Sigmoid colon (tissue), 4 donors: ENCODE results near the gene CD163.

ENCODE experiments used
- EP300 ChIP-seq, 4 donors: sonication (generic); formaldehyde crosslinking; IDR thresholded peaks; one replicate each; pipeline ENCODE4 v1.6.1; 2017; ENCODE audit warnings: antibody characterized with exemption in 4 of 4
- POLR2A ChIP-seq, 2 donors: fragments of 450-650 bp; IDR thresholded peaks; one replicate each; pipeline ENCODE4 v1.6.1; 2016; ENCODE audit warnings: antibody characterized with exemption in 2 of 2, mild to moderate bottlenecking in 2 of 2, moderate library complexity in 2 of 2
- POLR2AphosphoS5 ChIP-seq, 4 donors: sonication (generic); formaldehyde crosslinking; IDR thresholded peaks; one replicate each; pipeline ENCODE4 v1.6.1; 2017; ENCODE audit warnings: antibody characterized with exemption in 4 of 4

DNA sequence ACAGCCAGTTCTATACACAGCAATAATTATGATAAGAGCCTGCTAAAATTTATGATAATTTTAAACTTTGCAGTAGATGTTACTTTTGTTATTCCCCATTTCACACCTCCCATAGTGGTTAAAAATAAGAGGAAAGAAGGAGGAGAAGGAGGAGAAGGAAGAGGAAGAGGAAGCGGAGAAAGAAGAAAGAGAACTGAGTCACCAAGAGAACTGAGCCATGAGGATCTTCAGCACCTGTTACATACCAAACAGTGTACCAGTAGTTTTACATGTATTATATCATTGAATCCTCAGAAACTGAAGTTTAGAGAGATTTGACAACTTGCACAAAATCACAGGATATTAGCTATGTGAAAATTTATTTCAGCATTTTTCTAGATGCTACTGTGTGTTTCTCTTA, 3.9 kb downstream of the CD163 start:
- no peak for TF ChIP-seq EP300 (IDR thresholded peaks at IDR 0.05)
- TF ChIP-seq POLR2AphosphoS5 (IDR thresholded peaks at IDR 0.05), result peak in 1 of 4 donors; percentile 12
- no peak for TF ChIP-seq POLR2A (IDR thresholded peaks at IDR 0.05)
